HL-60/S4 treated with phorbol 12-myristate 13-acetate at 8.2 ng/mL for 4 days and 3 days (cell line): Measurements from ENCODE around the gene AHNAK2.
"Not testable (repeated sequence)": the region's sequence is repeated elsewhere in the genome, so short reads cannot be mapped to it uniquely, and the experiment has no call there.

ENCODE experiments used
- in situ Hi-C: fragments of 300-500 bp; cut with MboI; formaldehyde crosslinking; loops from 2 replicates; pipeline ENCODE4 v1.15.0; 2022; ENCODE audit warnings: low sequenced_read_pairs

Gene AHNAK2

DNA sequence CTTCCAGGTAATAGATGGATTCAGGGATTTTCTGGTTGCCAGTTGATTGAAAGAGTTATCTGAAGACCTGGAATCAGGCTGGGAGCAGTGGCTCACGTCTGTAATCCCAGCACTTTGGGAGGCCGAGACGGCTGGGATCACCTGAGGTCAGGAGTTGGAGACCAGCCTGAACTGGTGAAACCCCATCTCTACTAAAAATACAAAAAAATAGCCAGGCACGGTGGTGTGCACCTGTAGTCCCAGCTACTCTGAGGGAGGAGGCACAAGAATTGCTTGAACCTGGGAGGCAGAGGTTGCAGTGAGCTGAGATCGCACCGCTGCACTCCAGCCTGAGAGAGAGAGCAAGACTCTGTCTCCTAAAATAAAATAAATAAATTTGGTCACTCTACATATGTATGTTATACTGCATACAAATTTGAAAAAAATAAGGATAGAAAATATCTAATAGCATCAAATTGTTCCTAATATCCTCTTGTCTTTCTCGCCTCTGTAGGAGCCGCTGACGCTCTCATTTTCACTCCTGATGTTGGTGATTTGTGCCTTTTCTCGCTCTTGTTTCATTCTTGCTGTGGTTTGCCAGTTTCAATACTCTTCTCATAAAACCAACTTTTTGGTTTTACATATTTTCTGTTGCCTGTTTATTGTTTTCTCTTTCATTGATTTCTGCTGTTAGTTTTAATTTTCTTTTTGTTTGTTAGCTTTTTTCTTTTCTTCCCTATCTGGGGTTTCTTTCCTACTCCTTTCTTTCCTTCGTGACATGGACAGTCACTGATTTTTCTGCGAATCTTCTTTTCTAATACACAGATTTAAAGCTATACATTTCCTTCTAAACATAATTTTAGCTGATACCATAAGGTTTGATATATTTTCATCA, 77.3 kb downstream of the AHNAK2 start:
- in situ Hi-C loops = no loop called here

DNA sequence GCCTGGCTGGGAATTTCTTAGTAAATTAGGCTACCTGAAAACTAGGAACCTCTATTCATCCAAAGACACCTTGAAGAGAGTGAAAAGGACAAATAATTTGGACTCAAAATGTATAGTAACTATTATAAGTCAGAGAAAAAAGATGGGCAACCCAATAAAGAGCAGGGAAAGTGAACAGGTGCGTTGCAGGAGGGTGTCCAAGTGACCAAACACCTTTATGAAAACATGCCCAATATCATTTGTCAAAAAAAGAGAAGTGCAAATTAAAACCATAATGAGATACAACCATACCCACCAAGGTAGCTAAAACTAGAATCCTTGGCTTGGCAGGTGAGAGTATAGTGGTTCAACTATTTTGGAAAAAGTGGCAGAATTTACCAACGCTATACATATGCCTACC, 78.4 kb downstream of the AHNAK2 start:
- in situ Hi-C loops = no loop called here

DNA sequence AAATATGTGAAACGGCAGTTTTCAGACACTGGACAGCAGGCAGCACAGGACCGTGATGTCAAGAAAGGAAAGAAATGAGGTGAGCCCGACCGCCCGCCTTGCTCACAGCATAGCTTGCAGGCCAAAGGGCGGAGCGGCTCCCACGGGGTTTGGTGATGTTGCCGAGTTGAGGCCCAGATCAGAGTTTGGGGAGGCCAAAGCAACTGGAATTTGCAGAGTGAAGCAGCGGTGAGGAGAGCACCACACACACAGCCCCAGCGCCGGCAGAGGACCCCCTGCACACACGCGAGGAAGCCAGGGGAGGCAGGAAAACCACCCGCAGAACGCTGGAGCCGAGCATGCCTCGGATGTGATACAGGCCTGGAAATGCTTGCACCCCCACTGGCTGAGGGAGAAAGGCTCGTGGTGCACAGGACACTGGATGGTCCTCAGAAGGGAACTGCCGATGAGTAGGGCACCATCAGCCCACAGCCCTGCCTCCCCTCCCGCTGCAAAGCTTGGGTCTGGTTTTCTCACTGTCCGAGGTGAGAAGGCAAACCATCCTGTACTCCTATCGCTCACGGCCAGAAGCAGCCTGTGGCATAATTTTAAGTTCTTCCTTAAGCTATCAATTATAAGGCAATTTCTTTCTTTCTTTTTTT, 79.2 kb downstream of the AHNAK2 start:
- in situ Hi-C loops = no loop called here

DNA sequence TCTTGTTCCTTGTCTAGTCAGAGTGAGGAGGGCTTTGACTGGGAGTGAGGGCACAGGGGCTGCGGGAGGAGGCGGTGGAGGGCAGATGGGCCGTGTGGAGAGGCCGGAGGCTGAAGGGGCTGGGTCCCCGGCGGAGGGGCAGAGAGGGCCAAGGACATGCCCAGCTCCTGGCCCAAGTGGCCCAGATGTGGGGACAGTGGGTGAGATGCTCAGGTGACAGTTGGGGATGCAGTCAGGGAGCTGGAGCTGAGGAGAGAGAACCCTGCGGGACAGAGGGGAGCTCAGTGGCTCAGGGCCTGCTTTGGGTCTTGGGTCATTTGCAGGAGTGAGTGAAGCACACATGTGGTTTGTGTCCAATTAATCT, 80.0 kb downstream of the AHNAK2 start:
- in situ Hi-C loops = no loop called here

DNA sequence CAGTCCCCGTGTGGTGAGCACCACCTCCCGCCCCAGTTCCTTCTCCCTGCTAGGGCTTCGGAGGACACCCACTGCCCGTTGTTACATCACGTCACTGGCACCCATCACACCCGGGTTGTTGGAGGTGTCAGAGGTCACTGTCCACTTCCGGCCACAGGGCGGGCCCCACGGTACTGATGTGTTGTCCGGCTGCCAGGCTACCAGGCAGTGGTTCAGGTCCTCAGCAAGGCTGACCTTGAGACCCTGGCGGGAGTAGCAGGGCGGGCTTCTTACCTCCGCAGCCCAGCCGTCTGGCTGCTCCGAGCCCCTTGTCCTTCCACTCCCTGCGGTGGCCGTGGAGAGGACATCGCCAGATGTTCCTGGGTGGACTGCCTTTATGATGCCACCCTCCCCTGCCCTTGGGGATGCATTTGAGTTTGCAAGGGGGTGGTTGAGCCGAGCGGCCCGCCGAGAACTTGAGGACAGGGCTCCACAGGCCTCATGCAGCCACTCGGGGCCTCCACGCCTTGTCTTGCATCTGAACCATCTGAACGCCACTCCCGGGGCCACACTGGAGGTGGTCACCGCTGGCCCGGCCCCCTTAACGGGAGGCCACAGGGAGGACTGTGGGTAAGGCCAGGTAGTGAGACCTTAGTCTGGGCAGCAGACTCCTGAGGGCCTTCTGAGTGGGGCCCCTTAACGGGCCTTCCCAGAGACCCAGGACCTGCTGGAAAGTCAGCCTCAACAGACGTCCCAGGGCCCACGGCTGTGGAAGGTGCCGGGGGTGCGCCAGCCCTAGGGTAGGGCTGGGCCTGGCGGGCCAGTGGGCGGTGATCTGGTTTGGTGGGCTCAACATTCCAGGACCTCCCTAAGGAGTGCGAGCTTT, 80.6 kb downstream of the AHNAK2 start:
- in situ Hi-C loops = no loop called here

DNA sequence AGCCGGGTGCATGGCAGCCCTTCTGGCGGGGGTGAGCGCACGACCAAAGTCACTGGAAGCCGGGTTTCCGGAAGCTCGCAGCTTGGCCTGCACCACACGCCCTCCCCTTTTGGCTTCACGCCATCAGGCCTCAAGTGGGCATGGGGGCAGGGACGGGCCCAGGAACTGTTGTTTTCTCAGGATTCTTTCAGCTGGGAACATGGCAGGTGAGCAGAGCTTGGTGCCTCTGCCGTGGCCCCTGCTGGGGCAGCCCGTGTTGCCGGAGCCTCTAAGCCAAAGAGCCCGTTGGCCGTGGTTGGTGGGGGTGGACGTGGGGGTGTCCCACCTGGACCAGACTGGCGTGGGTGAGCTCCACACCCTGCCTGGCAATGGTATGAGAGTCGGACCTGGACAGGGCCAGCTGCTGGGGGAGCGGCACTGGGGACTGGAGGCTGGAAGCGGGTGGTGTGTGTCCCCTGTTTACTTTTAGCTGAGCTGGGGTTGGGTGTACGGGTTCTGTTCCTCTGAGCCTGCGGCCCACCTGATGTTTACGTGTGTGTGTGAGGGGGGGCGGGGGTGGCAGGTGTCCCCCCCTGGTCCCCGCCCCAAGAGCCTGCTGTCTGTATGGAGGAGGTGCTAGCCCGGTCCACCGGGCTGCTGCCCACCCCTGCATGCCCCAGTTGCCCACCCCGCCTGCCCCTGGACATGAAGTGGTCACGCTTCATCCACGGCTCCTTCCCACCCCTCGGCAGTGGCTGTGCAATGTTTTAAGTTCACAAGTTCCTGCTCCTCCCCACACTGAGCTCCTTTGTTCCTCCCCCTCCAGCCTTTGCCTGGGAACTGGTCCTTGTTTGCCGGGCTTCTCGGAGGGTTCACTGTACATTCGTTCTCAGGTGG, 82.2 kb downstream of the AHNAK2 start:
- in situ Hi-C loops = no loop called here

DNA sequence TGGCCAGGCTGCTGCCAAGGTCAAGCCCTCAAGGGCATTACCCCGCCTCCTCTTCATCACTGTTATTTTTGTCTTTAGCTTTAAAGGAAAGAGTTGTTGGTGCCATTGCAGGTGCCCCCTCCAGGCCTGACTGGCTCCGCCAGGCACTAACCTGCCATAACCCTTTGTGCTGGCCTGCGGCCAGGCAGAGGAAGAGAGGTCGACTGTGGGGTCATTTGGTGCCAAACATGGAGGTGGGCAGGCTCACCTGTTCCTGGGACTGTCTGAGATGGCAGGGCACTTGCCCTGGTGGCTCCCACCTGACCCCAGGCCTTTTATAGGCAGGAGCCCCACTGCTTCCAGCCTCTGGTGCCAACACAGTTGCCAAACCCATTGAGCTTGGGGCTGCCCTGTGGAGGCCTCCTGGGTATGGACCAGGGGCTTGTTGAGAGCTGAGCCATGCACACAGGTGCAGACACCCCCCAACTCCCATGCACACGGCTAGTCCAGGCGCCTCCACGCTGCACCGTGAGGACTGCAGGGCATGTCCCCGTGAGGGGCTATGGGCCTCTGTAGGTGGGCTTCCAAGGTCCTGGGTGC, 82.9 kb downstream of the AHNAK2 start:
- in situ Hi-C loops = no loop called here

DNA sequence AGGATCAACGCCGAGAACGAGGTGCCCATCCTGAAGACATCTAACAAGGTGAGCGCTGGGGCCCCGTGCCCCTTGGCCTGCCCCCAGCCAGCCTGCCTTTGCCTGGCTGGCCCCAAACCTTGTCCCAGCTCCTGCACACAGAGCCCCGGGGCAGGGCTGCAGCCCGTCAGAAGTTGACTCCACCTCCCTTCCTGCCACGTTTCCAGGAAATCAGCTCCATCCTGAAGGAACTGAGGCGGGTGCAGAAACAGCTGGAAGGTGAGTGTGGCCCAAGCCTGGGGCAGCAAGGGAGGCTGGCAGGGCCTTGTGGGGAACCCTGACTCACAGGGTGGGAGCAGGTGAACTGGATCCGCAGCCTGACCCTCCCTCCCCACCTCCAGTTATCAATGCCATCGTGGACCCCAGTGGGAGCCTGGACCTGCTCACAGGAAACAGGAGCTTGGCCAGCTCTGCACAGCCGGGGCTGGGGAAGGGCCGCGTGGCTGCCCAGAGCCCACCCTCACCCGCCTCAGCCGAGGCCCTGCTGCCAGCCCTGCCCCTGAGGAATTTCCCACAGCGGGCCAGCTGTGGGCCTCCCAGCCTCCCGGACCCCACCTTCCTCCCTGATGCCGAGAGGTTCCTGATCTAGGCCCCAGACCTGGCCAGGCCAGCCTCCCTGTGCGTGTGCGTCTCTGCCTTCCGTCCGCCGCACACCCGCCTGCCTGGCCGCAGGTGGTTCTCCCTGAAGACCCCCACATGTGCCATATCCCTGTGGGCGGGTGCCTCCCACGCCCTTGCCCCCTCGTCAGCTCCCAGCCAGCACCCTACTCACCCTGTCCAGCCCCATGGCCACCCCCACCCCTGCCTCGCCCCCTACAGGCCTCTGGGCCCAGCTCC, 83.6 kb downstream of the AHNAK2 start:
- in situ Hi-C loops = no loop called here

DNA sequence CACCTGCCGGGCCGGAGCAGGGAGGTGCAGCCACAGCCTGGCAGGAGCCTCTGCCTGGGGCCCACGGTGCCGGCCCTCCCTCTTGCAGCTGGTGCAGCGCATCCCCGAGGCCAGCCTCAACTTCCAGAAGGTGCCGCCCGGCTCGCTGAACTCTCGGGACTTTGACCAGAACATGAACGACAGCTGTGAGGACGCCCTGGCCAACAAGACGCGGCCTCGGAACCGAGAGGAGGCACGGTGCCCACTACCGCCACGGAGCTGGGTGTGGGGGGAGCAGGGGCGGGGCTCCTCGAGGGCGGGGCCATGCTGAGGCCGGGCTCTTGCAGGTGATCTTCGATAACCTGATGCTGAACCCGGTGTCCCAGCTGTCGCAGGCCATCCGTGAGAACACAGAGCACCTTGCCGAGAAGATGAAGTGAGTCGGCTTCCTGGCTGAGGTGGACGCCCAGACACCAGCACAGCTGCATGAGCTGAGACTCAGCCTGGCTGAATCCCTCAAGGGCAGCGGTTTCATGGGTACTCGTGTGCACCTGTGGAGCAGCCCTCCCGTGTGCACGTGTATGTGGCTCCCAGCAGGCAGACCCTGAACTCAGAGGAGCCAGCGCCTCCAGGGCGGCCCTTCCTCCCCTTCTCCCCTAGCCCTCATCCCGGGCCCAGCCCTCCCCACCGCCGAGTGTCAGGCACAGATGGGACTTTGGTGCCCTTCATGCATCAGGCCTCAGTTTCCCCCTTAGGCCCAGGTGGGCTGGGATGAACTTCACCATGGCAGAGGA, 84.6 kb downstream of the AHNAK2 start:
- in situ Hi-C loops = no loop called here

DNA sequence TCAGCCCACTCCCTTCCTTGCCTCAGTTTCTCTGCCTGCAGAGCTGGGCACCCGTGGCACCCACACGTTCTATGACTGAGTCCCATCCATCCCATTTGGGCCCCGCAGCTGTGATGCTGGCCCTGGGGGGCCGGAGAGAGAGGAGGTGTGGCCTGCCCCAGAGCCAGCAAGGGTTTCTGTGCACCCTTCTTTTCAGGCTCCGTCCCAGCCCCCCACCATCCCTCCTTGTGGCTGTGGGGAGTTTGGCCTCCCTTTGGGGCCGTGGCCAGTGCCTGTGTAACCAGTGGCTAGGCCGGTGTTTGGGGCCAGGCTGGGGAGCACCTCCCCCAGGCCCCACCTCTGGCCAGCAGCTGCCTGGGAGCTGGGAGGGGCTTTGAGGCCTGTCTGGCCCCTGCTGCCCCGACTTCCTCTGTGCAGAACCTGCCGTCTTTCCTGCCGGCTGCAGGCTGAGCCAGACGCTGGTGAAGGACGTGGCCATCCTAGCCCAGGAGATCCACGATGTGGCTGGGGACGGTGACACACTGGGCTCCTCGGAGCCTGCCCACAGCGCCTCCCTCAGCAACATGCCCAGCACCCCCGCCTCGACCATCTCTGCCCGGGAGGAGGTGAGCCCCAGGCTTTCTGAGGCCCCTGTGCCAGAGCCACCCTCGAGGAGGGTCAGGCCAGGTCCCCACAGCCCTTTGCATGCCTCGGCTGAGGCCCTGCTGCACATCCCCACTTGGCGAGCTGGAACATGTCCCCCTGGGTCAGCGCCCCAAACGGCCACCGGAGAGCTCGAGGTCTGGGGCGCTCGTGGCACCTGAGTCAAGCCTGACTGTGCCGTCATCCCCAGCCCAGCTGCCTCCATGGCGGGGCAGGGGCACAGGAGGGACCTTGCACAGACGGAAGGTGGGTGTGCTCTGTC, 85.4 kb downstream of the AHNAK2 start:
- in situ Hi-C loops = no loop called here

DNA sequence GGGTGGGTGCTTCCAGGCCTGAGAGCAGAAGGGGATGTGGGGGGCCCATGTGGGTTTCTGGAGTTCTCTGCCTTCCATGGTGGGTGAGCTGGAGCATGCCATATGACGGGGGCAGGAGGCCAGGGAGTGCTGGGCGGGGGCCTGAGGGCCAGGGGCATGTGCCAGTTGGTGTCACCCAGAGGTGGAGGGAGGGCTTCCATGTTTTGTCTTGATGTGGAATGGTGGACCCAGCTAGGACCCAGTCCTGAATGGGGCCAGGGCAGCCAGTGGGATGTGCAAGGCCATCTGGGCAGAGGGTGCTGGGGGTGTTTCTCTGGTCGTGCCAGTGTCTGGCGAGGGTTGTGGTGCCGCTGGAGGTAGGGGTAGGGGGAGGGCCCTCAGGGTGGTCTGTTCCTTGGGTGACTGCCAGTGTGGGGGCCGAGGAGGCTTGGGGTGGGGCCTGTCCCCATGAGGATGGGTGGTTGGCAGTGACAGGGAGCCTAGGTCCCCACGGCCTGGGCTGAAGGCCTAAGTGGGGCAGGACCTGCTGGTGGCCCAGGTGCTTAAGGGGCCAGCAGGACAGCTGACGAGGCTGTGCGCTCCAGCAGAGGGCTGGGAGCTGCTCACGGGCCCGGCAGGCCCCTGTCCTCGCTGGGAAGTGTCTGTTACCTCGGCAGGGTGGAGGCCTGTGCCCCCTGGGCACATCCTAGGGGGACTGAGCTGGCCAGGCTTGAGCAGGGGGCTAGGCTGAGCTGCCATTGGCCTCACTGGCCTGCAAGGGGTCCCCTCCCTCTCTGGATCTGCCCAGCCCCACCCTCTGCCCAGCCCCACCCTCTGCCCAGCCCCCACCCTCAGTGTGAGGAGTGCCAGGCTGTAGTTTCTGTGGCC, 86.3 kb downstream of the AHNAK2 start:
- in situ Hi-C loops = no loop called here

DNA sequence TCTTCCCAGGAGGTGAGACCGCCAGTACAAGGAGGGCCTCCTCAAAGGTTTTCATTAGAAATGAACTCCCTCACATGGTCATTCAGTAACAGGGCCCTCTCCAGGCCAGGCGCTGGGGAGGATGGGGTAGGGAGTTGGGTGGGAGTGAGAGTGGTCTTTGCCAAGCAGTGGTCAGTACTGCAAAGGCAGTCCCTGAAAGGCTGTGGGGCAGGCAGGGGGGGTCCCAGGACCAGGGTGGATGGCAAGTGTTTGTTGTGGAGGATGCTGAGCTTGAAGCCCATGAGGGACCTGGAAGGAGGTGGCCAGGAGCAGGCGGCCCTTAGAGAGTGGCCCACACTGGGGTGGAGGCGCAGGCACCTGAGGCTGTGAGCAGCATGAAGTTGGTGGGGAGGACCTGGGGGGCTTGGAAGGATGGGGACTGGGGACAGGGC, 87.0 kb downstream of the AHNAK2 start:
- in situ Hi-C loops = no loop called here

DNA sequence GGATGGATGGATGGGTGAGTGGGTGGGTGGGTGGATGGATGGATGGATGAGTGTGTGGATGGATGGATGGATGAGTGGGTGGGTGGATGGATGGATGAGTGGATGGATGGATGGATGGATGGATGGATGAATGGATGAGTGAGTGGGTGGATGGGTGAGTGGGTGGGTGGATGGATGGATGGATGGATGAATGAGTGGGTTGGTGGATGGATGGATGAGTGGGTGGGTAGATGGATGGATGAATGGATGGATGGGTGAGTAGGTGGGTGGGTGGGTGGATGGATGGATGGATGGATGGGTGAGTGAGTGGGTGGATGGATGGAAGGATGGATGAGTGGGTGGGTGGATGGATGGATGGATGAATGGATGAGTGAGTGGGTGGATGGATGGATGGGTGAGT, 87.9 kb downstream of the AHNAK2 start:
- in situ Hi-C loops = not testable (repeated sequence)

DNA sequence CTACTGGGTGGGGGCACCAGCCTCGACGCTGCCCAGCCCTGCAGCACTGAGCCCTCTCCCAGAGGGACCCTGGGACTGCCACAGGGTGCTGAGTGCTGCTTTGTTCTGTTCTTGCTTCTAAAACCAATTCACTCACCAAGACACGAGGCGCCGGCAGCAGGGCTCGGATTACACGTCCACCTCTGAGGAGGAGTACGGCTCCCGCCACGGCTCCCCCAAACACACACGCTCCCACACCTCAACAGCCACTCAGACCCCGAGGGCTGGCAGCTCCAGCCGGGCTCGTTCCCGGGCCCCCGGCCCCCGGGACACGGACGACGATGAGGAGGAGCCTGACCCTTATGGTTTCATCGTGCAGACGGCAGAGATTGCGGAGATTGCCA, 88.8 kb downstream of the AHNAK2 start:
- in situ Hi-C loops = no loop called here

DNA sequence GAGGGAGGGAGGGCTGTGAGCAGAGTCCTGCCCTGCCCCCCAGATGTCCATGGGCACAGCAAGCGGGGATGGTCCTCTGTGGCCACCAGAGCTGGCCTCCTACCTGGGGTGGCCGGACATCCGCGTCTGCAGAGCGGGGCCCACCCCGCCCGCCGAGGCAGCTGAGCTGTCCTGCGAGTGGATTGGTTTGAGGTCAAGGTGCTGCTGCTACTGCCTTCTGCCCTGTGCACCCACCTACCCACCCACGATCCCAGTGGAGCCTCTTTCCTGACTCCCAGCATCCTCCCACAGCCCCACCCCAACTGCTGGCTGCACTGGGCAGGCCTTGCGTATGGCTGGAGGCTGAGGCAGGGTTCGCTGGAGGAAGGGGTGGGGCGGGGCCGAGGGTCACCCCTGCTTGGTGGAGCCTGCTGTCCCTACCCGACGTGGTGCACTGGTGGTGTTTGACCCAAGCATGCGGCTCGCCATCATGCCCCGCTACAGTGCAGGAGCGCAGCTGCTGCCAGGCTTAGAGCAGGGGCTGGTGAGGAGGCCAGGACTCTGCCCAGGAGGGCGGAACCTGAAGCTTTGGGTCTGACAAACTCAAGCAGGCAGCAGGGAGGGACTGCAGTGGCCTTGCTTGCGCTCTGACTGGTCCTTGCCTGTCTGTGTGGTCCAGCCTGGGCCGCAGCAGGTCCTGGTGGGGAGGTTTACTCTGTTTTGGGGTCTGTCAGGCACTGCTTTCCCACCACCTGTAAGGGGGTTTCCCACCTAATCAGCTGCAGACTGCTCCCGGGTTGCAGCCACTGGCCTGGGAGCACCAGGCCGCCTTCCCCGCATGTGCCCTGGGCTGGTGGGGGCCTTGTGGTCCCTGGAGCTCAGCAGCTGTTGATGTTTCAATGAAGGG, 89.4 kb downstream of the AHNAK2 start:
- in situ Hi-C loops = no loop called here
